H9 (cell line): ENCODE data around the gene LPAR1. TPM values are rescaled to one million over a fixed set of nuclear protein-coding genes. Genes with fewer than 3 reads are reported as not detected.

ENCODE experiments used
- DNase-seq: peaks from one replicate; pipeline ENCODE4 v3.0.0-alpha.2; 2017
- H2AFZ ChIP-seq: one replicate; pipeline ENCODE4 v1.6.1; 2013; ENCODE audit warnings: mild to moderate bottlenecking, low read length, control low read depth, moderate library complexity
- H2AK5ac ChIP-seq: 2 replicates; pipeline ENCODE4 v1.6.1; 2013; ENCODE audit warnings: low read length, control low read depth, mixed read lengths; ENCODE audit not compliant: insufficient read length
- H2BK120ac ChIP-seq: one replicate; pipeline ENCODE4 v1.6.1; 2013; ENCODE audit warnings: low read depth, mild to moderate bottlenecking, low read length, control low read depth, inconsistent platforms; ENCODE audit not compliant: poor library complexity, severe bottlenecking
- H2BK12ac ChIP-seq: 2 replicates; pipeline ENCODE4 v1.6.1; 2013; ENCODE audit warnings: low read length, control low read depth, mixed read lengths, low read depth; ENCODE audit not compliant: insufficient read length
- H2BK15ac ChIP-seq: 2 replicates; pipeline ENCODE4 v1.6.1; 2013; ENCODE audit warnings: low read depth, low read length, control low read depth
- H2BK20ac ChIP-seq: one replicate; pipeline ENCODE4 v1.6.1; 2013; ENCODE audit warnings: low read depth, mild to moderate bottlenecking, low read length, control low read depth, inconsistent platforms; ENCODE audit not compliant: poor library complexity, severe bottlenecking
- H2BK5ac ChIP-seq: 2 replicates; pipeline ENCODE4 v1.6.1; 2013; ENCODE audit warnings: low read length, control low read depth, mixed read lengths; ENCODE audit not compliant: insufficient read length
- H3K14ac ChIP-seq: 2 replicates; pipeline ENCODE4 v1.6.1; 2013; ENCODE audit warnings: low read length, control low read depth; ENCODE audit not compliant: insufficient read depth
- H3K18ac ChIP-seq: 2 replicates; pipeline ENCODE4 v1.6.1; 2013; ENCODE audit warnings: low read depth, mild to moderate bottlenecking, mixed read lengths, low read length, control low read depth; ENCODE audit not compliant: insufficient read length
- H3K23ac ChIP-seq: 2 replicates; pipeline ENCODE4 v1.6.1; 2013; ENCODE audit warnings: low read length, control low read depth, mixed read lengths, low read depth; ENCODE audit not compliant: insufficient read length
- H3K23me2 ChIP-seq: 2 replicates; pipeline ENCODE4 v1.6.1; 2013; ENCODE audit warnings: low read depth, mild to moderate bottlenecking, mixed read lengths, low read length, control low read depth; ENCODE audit not compliant: insufficient read length, poor library complexity, severe bottlenecking
- H3K27ac ChIP-seq: 2 replicates; pipeline ENCODE4 v1.5.1; 2013; ENCODE audit warnings: low read length, control low read depth, mixed read lengths, low read depth; ENCODE audit not compliant: insufficient read length
- H3K27me3 ChIP-seq: 2 replicates; pipeline ENCODE4 v1.6.1; 2013; ENCODE audit warnings: low read length, control low read depth, inconsistent platforms; ENCODE audit not compliant: insufficient read depth
- H3K4ac ChIP-seq: 2 replicates; pipeline ENCODE4 v1.6.1; 2013; ENCODE audit warnings: low read depth, mild to moderate bottlenecking, control low read depth, inconsistent platforms, low read length, moderate library complexity
- H3K4me1 ChIP-seq: 2 replicates; pipeline ENCODE4 v1.6.1; 2013; ENCODE audit warnings: low read length, control low read depth, inconsistent platforms; ENCODE audit not compliant: insufficient read depth
- H3K4me2 ChIP-seq: 2 replicates; pipeline ENCODE4 v1.6.1; 2013; ENCODE audit warnings: low read length, control low read depth, mixed read lengths; ENCODE audit not compliant: insufficient read length, insufficient read depth
- H3K56ac ChIP-seq: 2 replicates; pipeline ENCODE4 v1.6.1; 2013; ENCODE audit warnings: low read depth, mild to moderate bottlenecking, mixed read lengths, low read length, control low read depth; ENCODE audit not compliant: insufficient read length
- H3K79me1 ChIP-seq: 2 replicates; pipeline ENCODE4 v1.6.1; 2013; ENCODE audit warnings: low read depth, mild to moderate bottlenecking, moderate library complexity, low read length, control low read depth, inconsistent platforms; ENCODE audit not compliant: insufficient read depth, poor library complexity, severe bottlenecking
- H3K79me2 ChIP-seq: 2 replicates; pipeline ENCODE4 v1.6.1; 2013; ENCODE audit warnings: low read length, control low read depth, inconsistent platforms; ENCODE audit not compliant: insufficient read depth
- H3K9ac ChIP-seq: 2 replicates; pipeline ENCODE4 v1.6.1; 2013; ENCODE audit warnings: low read length, control low read depth, mixed read lengths; ENCODE audit not compliant: insufficient read length; ENCODE audit errors: extremely low read depth
- H3K9me3 ChIP-seq: one replicate; pipeline ENCODE4 v1.6.1; 2013; ENCODE audit warnings: low read depth, low read length, inconsistent platforms; ENCODE audit not compliant: control insufficient read depth
- H3T11ph ChIP-seq: one replicate; pipeline ENCODE4 v1.6.1; 2013; ENCODE audit warnings: mild to moderate bottlenecking, low read length, control low read depth, inconsistent platforms
- H4K20me1 ChIP-seq: one replicate; pipeline ENCODE4 v1.6.1; 2013; ENCODE audit not compliant: control insufficient read depth, insufficient read length, insufficient read depth
- H4K5ac ChIP-seq: 2 replicates; pipeline ENCODE4 v1.6.1; 2013; ENCODE audit warnings: low read depth, mild to moderate bottlenecking, mixed read lengths, low read length, control low read depth; ENCODE audit not compliant: insufficient read length
- H4K8ac ChIP-seq: replicated peaks from 2 replicates; pipeline ENCODE4 v1.6.1; 2013; ENCODE audit warnings: low read length, control low read depth, mixed read lengths, low read depth; ENCODE audit not compliant: insufficient read length
- H4K91ac ChIP-seq: 2 replicates; pipeline ENCODE4 v1.6.1; 2013; ENCODE audit warnings: low read depth, mild to moderate bottlenecking, moderate library complexity, mixed read lengths, low read length, control low read depth; ENCODE audit not compliant: insufficient read length
- H3K27ac Mint-ChIP-seq, 3 experiments: 2 replicates in 2 of 3; 3 replicates in 1 of 3; pipeline ENCODE4 v1.8.0; 2020 to 2021; ENCODE audit warnings: mixed read lengths in 3 of 3, mild to moderate bottlenecking in 1 of 3, moderate library complexity in 1 of 3
- H3K27me3 Mint-ChIP-seq: 2 replicates; pipeline ENCODE4 v1.8.0; 2021; ENCODE audit warnings: low read depth, mild to moderate bottlenecking, moderate library complexity, mixed read lengths
- H3K36me3 Mint-ChIP-seq, 3 experiments: 2 replicates in 2 of 3; 3 replicates in 1 of 3; pipeline ENCODE4 v1.8.0; 2020 to 2021; ENCODE audit warnings: low read depth in 3 of 3, mixed read lengths in 3 of 3; ENCODE audit not compliant: insufficient read depth in 1 of 3
- H3K4me1 Mint-ChIP-seq, 2 experiments: 2 replicates each; pipeline ENCODE4 v1.8.0; 2020; ENCODE audit warnings: mixed read lengths in 2 of 2
- H3K4me3 Mint-ChIP-seq, 2 experiments: 2 replicates in 1 of 2; 3 replicates in 1 of 2; pipeline ENCODE4 v1.8.0; 2020 to 2021; ENCODE audit warnings: mild to moderate bottlenecking in 2 of 2, mixed read lengths in 2 of 2, moderate library complexity in 1 of 2
- H3K9me3 Mint-ChIP-seq, 2 experiments: 2 replicates in 1 of 2; 3 replicates in 1 of 2; pipeline ENCODE4 v1.8.0; 2020; ENCODE audit warnings: mild to moderate bottlenecking in 2 of 2, mixed read lengths in 2 of 2, moderate library complexity in 1 of 2
- WGBS: extraction: QIAGEN DNeasy Blood & Tissue Kit; methylation state at CpG from one replicate; pipeline ENCODE4 v1.1.7; 2013; ENCODE audit warnings: missing lambda C conversion rate, low lambda C conversion rate, mixed read lengths; ENCODE audit not compliant: insufficient read length; ENCODE audit errors: extremely low coverage; 5-methylcytosine and 5-hydroxymethylcytosine counted together
- total RNA-seq: library from RNA; stranded (reverse); gene quantifications from 2 replicates; pipeline ENCODE4 v1.2.1, GENCODE V29; 2021
- TF ChIP-seq, protein P1 (sequence below): fragments of 200-600 bp; sonication (generic); conservative IDR thresholded peaks from 3 replicates; pipeline ENCODE4 v1.8.0; 2021; ENCODE audit warnings: antibody characterized with exemption, mild to moderate bottlenecking

Gene LPAR1
- total RNA-seq, 1 experiment from 2014 or later = 1.3 TPM

DNA sequence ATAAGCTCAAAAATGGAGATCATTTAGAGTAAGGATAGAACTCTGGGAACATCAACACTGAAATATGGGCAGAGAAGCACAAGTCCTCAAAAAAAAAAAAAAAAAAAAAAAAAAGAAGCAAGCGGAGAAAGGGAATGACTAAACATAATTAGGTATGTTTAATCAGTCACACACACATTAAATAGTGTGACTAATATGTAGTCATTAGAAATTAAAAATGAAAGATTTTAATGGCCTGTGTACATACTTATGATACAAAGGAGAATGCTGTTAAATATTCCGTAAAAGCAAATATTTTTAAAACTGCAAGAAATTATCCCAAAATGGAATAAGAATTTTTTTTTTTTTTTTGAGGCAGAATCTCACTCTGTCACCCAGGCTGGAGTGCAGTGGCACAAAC, 10.5 kb downstream of the LPAR1 start:
- H3K27ac ChIP-seq = no peak overlapping the region
- H3K9me3 ChIP-seq = no peaks in the 10 kb centered on the region
- H3K18ac ChIP-seq = no peak overlapping the region
- no peak overlapping the region for H4K5ac ChIP-seq
- no peak overlapping the region for H2BK20ac ChIP-seq
- no peak overlapping the region for H3K4ac ChIP-seq
- no peak for DNase-seq
- WGBS = no CpG with 5 or more reads among the region's 2 CpGs
- H3K4me2 ChIP-seq = no peak overlapping the region
- Mint-ChIP-seq H3K9me3 (peaks cover 0 to 4% of the 10 kb centered on the region in 2 experiments; a peak in 1 of 5 replicates), H3K27me3 (no peaks in the 10 kb centered on the region), H3K36me3 (peaks cover 0 to 3% (median 0%) of the 10 kb centered on the region in 3 experiments; a peak in 2 of 7 replicates), H3K4me1 (peaks cover 3 to 9% of the 10 kb centered on the region in 2 experiments; a peak in 3 of 4 replicates), H3K4me3 (no peak overlapping the region), H3K27ac (peak overlapping the region in 1 of 3 experiments; percentile 21; a peak in 1 of 7 replicates)
- H2BK12ac ChIP-seq = no peak overlapping the region
- TF ChIP-seq, protein P1, sequence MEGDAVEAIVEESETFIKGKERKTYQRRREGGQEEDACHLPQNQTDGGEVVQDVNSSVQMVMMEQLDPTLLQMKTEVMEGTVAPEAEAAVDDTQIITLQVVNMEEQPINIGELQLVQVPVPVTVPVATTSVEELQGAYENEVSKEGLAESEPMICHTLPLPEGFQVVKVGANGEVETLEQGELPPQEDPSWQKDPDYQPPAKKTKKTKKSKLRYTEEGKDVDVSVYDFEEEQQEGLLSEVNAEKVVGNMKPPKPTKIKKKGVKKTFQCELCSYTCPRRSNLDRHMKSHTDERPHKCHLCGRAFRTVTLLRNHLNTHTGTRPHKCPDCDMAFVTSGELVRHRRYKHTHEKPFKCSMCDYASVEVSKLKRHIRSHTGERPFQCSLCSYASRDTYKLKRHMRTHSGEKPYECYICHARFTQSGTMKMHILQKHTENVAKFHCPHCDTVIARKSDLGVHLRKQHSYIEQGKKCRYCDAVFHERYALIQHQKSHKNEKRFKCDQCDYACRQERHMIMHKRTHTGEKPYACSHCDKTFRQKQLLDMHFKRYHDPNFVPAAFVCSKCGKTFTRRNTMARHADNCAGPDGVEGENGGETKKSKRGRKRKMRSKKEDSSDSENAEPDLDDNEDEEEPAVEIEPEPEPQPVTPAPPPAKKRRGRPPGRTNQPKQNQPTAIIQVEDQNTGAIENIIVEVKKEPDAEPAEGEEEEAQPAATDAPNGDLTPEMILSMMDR = no peak
- H3K23me2 ChIP-seq = no peaks in the 10 kb centered on the region
- no peak overlapping the region for H2BK5ac ChIP-seq
- H3K79me1 ChIP-seq = no peaks in the 10 kb centered on the region
- H2BK15ac ChIP-seq = no peak overlapping the region
- no peaks in the 10 kb centered on the region for H3K79me2 ChIP-seq
- no peak overlapping the region for H3K14ac ChIP-seq
- no peak overlapping the region for H3K56ac ChIP-seq
- H4K91ac ChIP-seq = no peak overlapping the region
- no peaks in the 10 kb centered on the region for H4K20me1 ChIP-seq
- no peak overlapping the region for H2AK5ac ChIP-seq
- H2BK120ac ChIP-seq = no peak overlapping the region
- no peak overlapping the region for H3K23ac ChIP-seq
- H3K27me3 ChIP-seq = no peaks in the 10 kb centered on the region
- H3K9ac ChIP-seq = no peak overlapping the region
- no peaks in the 10 kb centered on the region for H3K4me1 ChIP-seq
- no peak overlapping the region for H3T11ph ChIP-seq
- H4K8ac ChIP-seq = no peak overlapping the region
- H2AFZ ChIP-seq = no peak overlapping the region
